AG09309 (cell line): ENCODE results near the gene BCL7B.
"Not testable (repeated sequence)": the region's sequence is repeated elsewhere in the genome, so short reads cannot be mapped to it uniquely, and the experiment has no call there.

Source experiments
- DNase-seq: peaks from one replicate; pipeline ENCODE4 v3.0.0-alpha.2; 2010; ENCODE audit warnings: low read depth
- H3K4me3 ChIP-seq: 2 replicates; pipeline ENCODE4 v1.5.1; 2011; ENCODE audit warnings: mild to moderate bottlenecking, low read depth, low read length, moderate library complexity; ENCODE audit not compliant: control insufficient read depth
- CTCF ChIP-seq: IDR thresholded peaks from 2 replicates; pipeline ENCODE4 v1.5.1; 2011; ENCODE audit warnings: mild to moderate bottlenecking, low read depth, low read length, inconsistent platforms; ENCODE audit not compliant: insufficient read depth, control insufficient read depth; ENCODE audit errors: missing control alignments

The BCL7B gene

GRCh38 chr7:73496626-73497025 lies 60.9 kb downstream of the BCL7B start:
- no peak overlapping the region for H3K4me3 ChIP-seq
- no peak for TF ChIP-seq CTCF
- DNase-seq = no peak

- not testable (repeated sequence) for DNase-seq, H3K4me3 ChIP-seq
These were observed 62.0 kb downstream of the BCL7B start for GRCh38 chr7:73495507-73495906.

- no peak for DNase-seq
- H3K4me3 ChIP-seq = no peak overlapping the region
- TF ChIP-seq CTCF = no peak
These were observed 67.5 kb downstream of the BCL7B start for GRCh38 chr7:73489976-73490375.

GRCh38 chr7:73487486-73487885 lies 70.0 kb downstream of the BCL7B start:
- no peak for TF ChIP-seq CTCF
- no peak for DNase-seq

More at GRCh38 chr7:73487486-73487885, 70.0 kb downstream of the BCL7B start:
- H3K4me3 ChIP-seq = no peak overlapping the region
